ENCODE results near the gene IP6K1.

Gene IP6K1

GRCh38 chr3:49717211-49717958, 69.0 kb downstream of the IP6K1 start:
- FAIRE-seq (no peak), DNase-seq (ENCODE audit: insufficient read length, low spot score) (no peak)
- no peak for TF ChIP-seq CTCF (IDR thresholded peaks at IDR 0.05; ENCODE audit: insufficient read depth, missing control alignments)

- FAIRE-seq (no peak), DNase-seq (ENCODE audit: insufficient read length, low spot score) (no peak)
- no peak for TF ChIP-seq CTCF (IDR thresholded peaks at IDR 0.05; ENCODE audit: insufficient read depth, missing control alignments)
These were observed 69.6 kb downstream of the IP6K1 start for GRCh38 chr3:49716691-49717210.

- DNase-seq (ENCODE audit: insufficient read length, low spot score) (no peak), FAIRE-seq (no peak)
- TF ChIP-seq CTCF (IDR thresholded peaks at IDR 0.05; ENCODE audit: insufficient read depth, missing control alignments) = no peak
These were observed 70.2 kb downstream of the IP6K1 start for GRCh38 chr3:49716169-49716568.

- FAIRE-seq (no peak), DNase-seq (ENCODE audit: insufficient read length, low spot score) (no peak)
- TF ChIP-seq CTCF (IDR thresholded peaks at IDR 0.05; ENCODE audit: insufficient read depth, missing control alignments) = no peak
These were observed 70.7 kb downstream of the IP6K1 start for GRCh38 chr3:49715611-49716121.

GRCh38 chr3:49714728-49715550, 71.4 kb downstream of the IP6K1 start:
- TF ChIP-seq CTCF (IDR thresholded peaks at IDR 0.05; ENCODE audit: insufficient read depth, missing control alignments) = no peak
- no peak for DNase-seq (ENCODE audit: insufficient read length, low spot score)
- no peak for FAIRE-seq

- TF ChIP-seq CTCF (IDR thresholded peaks at IDR 0.05; ENCODE audit: insufficient read depth, missing control alignments) = no peak
- FAIRE-seq (no peak), DNase-seq (ENCODE audit: insufficient read length, low spot score) (no peak)
These were observed 72.8 kb downstream of the IP6K1 start for GRCh38 chr3:49713336-49714105.

All from D721Med (cell line).